Mesothelial cell of epicardium (in vitro differentiated cells): Measurements from ENCODE around the gene LUZP1. TPM values are rescaled to one million over a fixed set of nuclear protein-coding genes. Genes with fewer than 3 reads are reported as not detected.
A peak's percentile ranks its signal among the peaks of the same experiment; 100 is the strongest.
"Not testable (repeated sequence)": the region's sequence is repeated elsewhere in the genome, so short reads cannot be mapped to it uniquely, and the experiment has no call there.

Source experiments
- DNase-seq, 2 experiments: peaks; one replicate each; pipeline ENCODE4 v3.0.0; 2021; ENCODE audit warnings: low spot score in 2 of 2; ENCODE audit not compliant: unreplicated experiment in 2 of 2
- H3K27ac Mint-ChIP-seq: 2 replicates; pipeline ENCODE4 v1.8.0; 2021; ENCODE audit warnings: mixed read lengths
- H3K27me3 Mint-ChIP-seq: 2 replicates; pipeline ENCODE4 v1.8.0; 2021; ENCODE audit warnings: low read depth, mixed read lengths
- H3K36me3 Mint-ChIP-seq: 2 replicates; pipeline ENCODE4 v1.8.0; 2021; ENCODE audit warnings: mixed read lengths
- H3K4me1 Mint-ChIP-seq: 2 replicates; pipeline ENCODE4 v1.8.0; 2021; ENCODE audit warnings: mixed read lengths
- H3K4me3 Mint-ChIP-seq: 2 replicates; pipeline ENCODE4 v1.8.0; 2021; ENCODE audit warnings: mild to moderate bottlenecking, moderate library complexity, mixed read lengths
- H3K9me3 Mint-ChIP-seq: 2 replicates; pipeline ENCODE4 v1.8.0; 2021; ENCODE audit warnings: mixed read lengths
- CTCF ChIP-seq: fragments of 200-600 bp; sonication (generic); IDR thresholded peaks from one replicate; pipeline ENCODE4 v1.5.0; 2021; ENCODE audit warnings: antibody characterized with exemption; ENCODE audit not compliant: unreplicated experiment
- total RNA-seq: library from RNA; stranded (reverse); gene quantifications from 3 replicates; pipeline ENCODE4 v1.2.1, GENCODE V29; 2021

The LUZP1 gene
- total RNA-seq, 1 donor from 2014 or later: 67.6 TPM

- no peaks in the 10 kb centered on the region for H3K9me3 Mint-ChIP-seq
- H3K27me3 Mint-ChIP-seq: no peaks in the 10 kb centered on the region
- no peak overlapping the region for H3K27ac Mint-ChIP-seq
- no peak for TF ChIP-seq CTCF
- no peaks in the 10 kb centered on the region for H3K36me3 Mint-ChIP-seq
- peaks cover 6% of the 10 kb centered on the region for H3K4me1 Mint-ChIP-seq
- no peak for DNase-seq
- H3K4me3 Mint-ChIP-seq: no peak overlapping the region
Measured at GRCh38 chr1:23193391-23194118, 24.9 kb upstream of the LUZP1 start.

DNA sequence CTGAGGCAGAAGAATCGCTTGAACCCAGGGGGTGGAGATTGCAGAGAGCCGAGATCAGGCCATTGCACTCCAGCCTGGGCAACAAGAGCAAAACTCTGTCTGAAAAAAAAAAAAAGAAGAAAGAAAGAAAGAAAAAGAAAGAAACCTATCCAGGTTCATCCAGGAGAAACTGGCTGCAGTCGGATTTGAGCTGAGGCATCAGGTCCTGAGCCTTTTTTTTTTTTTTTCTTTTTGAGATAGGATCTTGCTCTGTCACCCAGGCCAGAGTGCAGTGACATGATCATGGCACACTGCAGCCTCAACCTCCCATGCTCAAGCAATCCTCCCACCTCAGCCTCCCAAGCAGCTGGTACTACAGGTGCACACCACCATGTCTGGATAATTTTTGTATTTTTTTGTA is 22.5 kb upstream of the LUZP1 start:
- Mint-ChIP-seq H3K36me3 (no peaks in the 10 kb centered on the region), H3K27ac (no peak overlapping the region), H3K9me3 (no peaks in the 10 kb centered on the region), H3K4me1 (no peaks in the 10 kb centered on the region), H3K4me3 (no peak overlapping the region), H3K27me3 (no peaks in the 10 kb centered on the region)
- no peak for DNase-seq
- TF ChIP-seq CTCF: no peak

DNA sequence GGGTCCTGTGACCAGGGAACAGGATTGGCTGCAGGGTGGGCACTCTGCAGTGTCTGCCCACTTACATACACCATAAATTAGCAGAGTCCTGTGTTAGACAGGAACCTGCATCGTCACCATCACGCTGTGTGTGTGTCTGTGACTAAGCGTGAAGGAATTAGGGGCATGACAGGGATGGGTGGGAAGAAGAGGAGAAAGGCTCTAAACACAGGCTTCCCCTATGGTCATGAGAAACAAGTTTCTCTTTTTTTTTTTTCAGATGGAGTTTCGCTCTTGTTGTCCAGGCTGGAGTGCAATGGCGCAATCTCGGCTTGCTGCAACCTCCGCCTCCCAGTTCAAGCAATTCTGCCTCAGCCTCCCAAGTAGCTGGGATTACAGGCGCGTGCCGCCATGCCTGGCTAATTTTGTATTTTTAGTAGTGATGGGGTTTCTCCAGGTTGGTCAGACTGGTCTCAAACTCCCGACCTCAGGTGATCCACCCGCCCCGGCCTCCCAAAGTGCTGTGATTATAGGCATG is 20.3 kb upstream of the LUZP1 start:
- not testable (repeated sequence) for H3K9me3 Mint-ChIP-seq, H3K4me1 Mint-ChIP-seq, H3K4me3 Mint-ChIP-seq, H3K36me3 Mint-ChIP-seq, H3K27me3 Mint-ChIP-seq, DNase-seq
- H3K27ac Mint-ChIP-seq: peak overlapping the region; percentile 73

DNA sequence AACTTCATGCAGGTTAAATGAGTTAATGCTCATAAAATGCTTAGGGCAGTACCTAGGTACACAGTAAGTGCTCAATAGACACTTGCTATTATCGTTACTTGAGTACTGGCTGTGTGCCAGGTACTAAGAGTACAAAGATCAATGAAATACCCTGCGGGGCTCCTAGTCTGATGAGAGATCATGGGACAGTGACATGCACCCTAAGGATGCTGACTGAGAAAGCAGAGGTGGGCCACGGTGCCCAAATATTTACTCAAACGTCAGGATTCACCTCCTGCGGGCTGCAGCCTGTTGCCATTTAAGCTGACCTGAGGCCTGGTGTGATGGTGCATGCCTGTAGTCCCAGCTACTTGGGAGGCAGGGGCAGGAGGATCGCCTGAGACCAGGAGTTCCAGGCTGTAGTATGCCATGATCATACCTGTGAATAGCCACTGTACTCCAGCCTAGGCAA is 19.8 kb upstream of the LUZP1 start:
- Mint-ChIP-seq H3K27me3 (peaks cover 9% of the 10 kb centered on the region), H3K27ac (no peak overlapping the region)

DNA sequence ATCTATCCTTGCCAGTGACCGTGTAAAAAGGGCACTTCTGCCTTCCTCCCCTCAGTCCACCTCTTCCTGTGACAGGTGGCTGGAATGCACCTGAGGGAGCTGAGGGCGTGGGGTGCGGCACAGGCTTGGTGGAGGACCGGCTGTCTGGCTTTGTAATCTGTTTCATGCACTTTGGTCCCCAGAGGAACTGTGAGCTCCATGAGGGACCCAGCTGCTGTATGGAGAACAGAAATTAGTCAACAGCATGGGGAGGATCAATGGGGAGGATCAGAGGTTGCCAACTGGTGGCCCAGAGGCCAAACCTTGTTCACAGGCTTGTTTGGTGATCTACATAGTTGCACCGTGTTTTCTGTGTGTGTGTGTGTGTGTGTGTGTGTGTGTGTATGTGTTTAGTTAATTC is 19.0 kb upstream of the LUZP1 start:
- DNase-seq: no peak
- no peak for TF ChIP-seq CTCF
- H3K27me3 Mint-ChIP-seq: peaks cover 9% of the 10 kb centered on the region
- no peak overlapping the region for H3K4me3 Mint-ChIP-seq
- no peaks in the 10 kb centered on the region for H3K9me3 Mint-ChIP-seq
- H3K36me3 Mint-ChIP-seq: no peaks in the 10 kb centered on the region
- H3K4me1 Mint-ChIP-seq: no peaks in the 10 kb centered on the region
- H3K27ac Mint-ChIP-seq: no peak overlapping the region

More for the DNA sequence above, 19.8 kb upstream of the LUZP1 start:
- Mint-ChIP-seq H3K4me1 (no peaks in the 10 kb centered on the region), H3K4me3 (no peak overlapping the region), H3K9me3 (no peaks in the 10 kb centered on the region), H3K36me3 (no peaks in the 10 kb centered on the region)
- no peak for TF ChIP-seq CTCF
- DNase-seq: no peak

DNA sequence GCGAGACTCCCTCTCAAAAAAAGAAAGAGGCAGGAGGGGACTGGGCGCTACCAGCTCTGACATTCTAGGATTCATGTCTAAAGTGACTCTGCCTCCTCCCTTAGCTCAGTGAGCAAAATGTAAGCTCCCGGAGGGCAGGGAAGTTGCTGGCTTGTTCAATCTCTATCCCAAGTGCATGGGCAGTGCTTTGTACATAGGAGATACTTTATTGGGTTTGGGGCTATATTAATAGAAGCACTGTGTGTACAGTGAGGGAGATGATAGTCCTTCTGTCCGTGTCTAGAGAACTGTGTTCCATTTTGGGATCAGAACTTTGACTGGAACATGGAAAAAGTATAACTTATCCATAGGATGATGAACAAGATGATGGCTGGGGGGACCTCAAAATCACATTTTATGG is 16.7 kb upstream of the LUZP1 start:
- Mint-ChIP-seq H3K27me3 (peaks cover 9% of the 10 kb centered on the region), H3K9me3 (no peaks in the 10 kb centered on the region), H3K4me1 (no peaks in the 10 kb centered on the region), H3K4me3 (no peak overlapping the region), H3K36me3 (no peaks in the 10 kb centered on the region), H3K27ac (no peak overlapping the region)
- no peak for TF ChIP-seq CTCF
- DNase-seq: no peak
